K562 (cell line): ENCODE results near the gene CAPN5. TPM values are rescaled to one million over a fixed set of nuclear protein-coding genes. Genes with fewer than 3 reads are reported as not detected.

Source experiments
- BMI1 ChIP-seq: fragments of 150-350 bp; IDR thresholded peaks from 2 replicates; pipeline ENCODE4 v1.6.1; 2014; ENCODE audit warnings: low read length
- ERF ChIP-seq: fragments of 450-650 bp; formaldehyde crosslinking; IDR thresholded peaks from 2 replicates; pipeline ENCODE4 v1.4.0; 2020; ENCODE audit warnings: mild to moderate bottlenecking, mixed read lengths
- KLF16 ChIP-seq: IDR thresholded peaks from 2 replicates; pipeline ENCODE4 v1.6.1; 2016; ENCODE audit warnings: antibody characterized with exemption
- NFRKB ChIP-seq: fragments of 450-650 bp; IDR thresholded peaks from 2 replicates; pipeline ENCODE4 v1.6.1; 2016; ENCODE audit warnings: low read depth
- NR2C2 ChIP-seq, 2 experiments: fragments of 200-800 bp in 1 of 2; sonication (Bioruptor generic) in 1 of 2; sonication (generic) in 1 of 2; formaldehyde crosslinking in 1 of 2; IDR thresholded peaks; 2 replicates each; pipeline versions ENCODE4 v1.6.1 to v1.8.0; 2016 to 2022; ENCODE audit warnings: mild to moderate bottlenecking in 1 of 2, missing compliant biosample characterization in 1 of 2, missing genetic modification characterization in 1 of 2, missing genetic modification reagents in 1 of 2
- NRF1 ChIP-seq, 2 experiments: fragments of 450-650 bp; IDR thresholded peaks in 1 of 2; conservative IDR thresholded peaks in 1 of 2; 2 replicates each; pipeline ENCODE4 v1.6.1; 2014; ENCODE audit warnings: mild to moderate bottlenecking in 2 of 2
- PCBP1 ChIP-seq: fragments of 200-400 bp; formaldehyde crosslinking; IDR thresholded peaks from 2 replicates; pipeline ENCODE4 v1.6.1; 2018; ENCODE audit warnings: mild to moderate bottlenecking, low read depth, low read length; ENCODE audit not compliant: poor library complexity, severe bottlenecking
- PHB ChIP-seq: fragments of 250-450 bp; sonication (Bioruptor Pico); IDR thresholded peaks from 2 replicates; pipeline ENCODE4 v1.5.0; 2021
- RB1 ChIP-seq: fragments of 450-650 bp; IDR thresholded peaks from 2 replicates; pipeline ENCODE4 v1.6.1; 2017; ENCODE audit warnings: low read depth, mild to moderate bottlenecking
- TCF3 ChIP-seq: sonication (generic); formaldehyde crosslinking; IDR thresholded peaks from 2 replicates; pipeline ENCODE4 v1.4.0; 2020; ENCODE audit warnings: mild to moderate bottlenecking, missing genetic modification reagents
- TEAD1 ChIP-seq, 2 experiments: fragments of 450-650 bp in 1 of 2; sonication (generic) in 1 of 2; formaldehyde crosslinking; IDR thresholded peaks; 2 replicates each; pipeline versions ENCODE4 v1.4.0 to v1.8.0; 2020 to 2022; ENCODE audit warnings: mild to moderate bottlenecking in 2 of 2, missing genetic modification reagents in 1 of 2
- YY1 ChIP-seq, 3 experiments: IDR thresholded peaks; 2 replicates each; pipeline ENCODE4 v1.6.1; 2011; ENCODE audit warnings: low read length in 2 of 3, mild to moderate bottlenecking in 2 of 3, moderate library complexity in 2 of 3, borderline replicate concordance in 1 of 3, control low read depth in 1 of 3, low read depth in 1 of 3; ENCODE audit not compliant: insufficient read depth in 3 of 3, insufficient replicate concordance in 2 of 3, control insufficient read depth in 1 of 3, insufficient read length in 1 of 3; ENCODE audit errors: extremely low read depth in 1 of 3
- ZNF134 ChIP-seq: fragments of 250-450 bp; sonication (Bioruptor Pico); conservative IDR thresholded peaks from 2 replicates; pipeline ENCODE4 v1.4.0; 2020
- ZNF165 ChIP-seq: fragments of 250-450 bp; sonication (Bioruptor Pico); IDR thresholded peaks from 2 replicates; pipeline ENCODE4 v1.4.0; 2020; ENCODE audit warnings: borderline replicate concordance
- ZZZ3 ChIP-seq: fragments of 450-650 bp; IDR thresholded peaks from 2 replicates; pipeline ENCODE4 v1.6.1; 2016; ENCODE audit warnings: antibody characterized with exemption, mild to moderate bottlenecking, moderate library complexity
- polyA plus RNA-seq, 8 experiments: library from polyadenylated mRNA; depleted of rRNA in 4 of 8; stranded (reverse) in 5 of 8; unstranded in 3 of 8; fragments of >200 nt; fragmentation: Nextera tagmentation in 2 of 8; fragmentation: Illumina TruSeq in 1 of 8; extraction: Ambion mirVana in 2 of 8; extraction: Trizol in 1 of 8; gene quantifications; 2 replicates each; pipeline versions ENCODE4 v1.2.1 to v1.2.3, GENCODE V29; 2011 to 2014; ENCODE audit warnings: inconsistent platforms in 1 of 8, missing spikeins in 1 of 8
- total RNA-seq, 7 experiments: library from RNA; depleted of rRNA in 6 of 7; stranded (reverse); fragments of >200 nt in 6 of 7; fragmentation: Illumina TruSeq in 2 of 7; extraction: Trizol in 2 of 7; gene quantifications; 2 replicates each; pipeline versions ENCODE4 v1.2.1 to v1.2.3, GENCODE V29; 2011 to 2021; ENCODE audit warnings: low replicate concordance in 1 of 7
- TF ChIP-seq, protein P1 (sequence below): sonication (generic); formaldehyde crosslinking; IDR thresholded peaks from 2 replicates; pipeline ENCODE4 v1.8.0; 2022; ENCODE audit warnings: missing genetic modification reagents, mild to moderate bottlenecking, borderline replicate concordance
- TF ChIP-seq, protein P2 (sequence below): fragments of 450-650 bp; IDR thresholded peaks from 2 replicates; pipeline ENCODE4 v1.6.1; 2018; ENCODE audit warnings: mild to moderate bottlenecking, low read depth; ENCODE audit not compliant: partially characterized antibody
- TF ChIP-seq, protein P3 (sequence below): fragments of 250-450 bp; sonication (Bioruptor Pico); IDR thresholded peaks from 2 replicates; pipeline ENCODE4 v1.8.0; 2022; ENCODE audit warnings: inconsistent platforms, mild to moderate bottlenecking, moderate library complexity, borderline replicate concordance
- TF ChIP-seq, protein P4 (sequence below): fragments of 450-650 bp; formaldehyde crosslinking; IDR thresholded peaks from 2 replicates; pipeline ENCODE4 v1.4.0; 2022; ENCODE audit warnings: missing genetic modification characterization

The CAPN5 gene
- total and polyA plus RNA-seq, 9 of the 15 experiments (the other 6 are each of a cell fraction or from before 2014, with no cell fraction given): 0.04 to 0.44 (median 0.14) TPM; not detected in 2

DNA sequence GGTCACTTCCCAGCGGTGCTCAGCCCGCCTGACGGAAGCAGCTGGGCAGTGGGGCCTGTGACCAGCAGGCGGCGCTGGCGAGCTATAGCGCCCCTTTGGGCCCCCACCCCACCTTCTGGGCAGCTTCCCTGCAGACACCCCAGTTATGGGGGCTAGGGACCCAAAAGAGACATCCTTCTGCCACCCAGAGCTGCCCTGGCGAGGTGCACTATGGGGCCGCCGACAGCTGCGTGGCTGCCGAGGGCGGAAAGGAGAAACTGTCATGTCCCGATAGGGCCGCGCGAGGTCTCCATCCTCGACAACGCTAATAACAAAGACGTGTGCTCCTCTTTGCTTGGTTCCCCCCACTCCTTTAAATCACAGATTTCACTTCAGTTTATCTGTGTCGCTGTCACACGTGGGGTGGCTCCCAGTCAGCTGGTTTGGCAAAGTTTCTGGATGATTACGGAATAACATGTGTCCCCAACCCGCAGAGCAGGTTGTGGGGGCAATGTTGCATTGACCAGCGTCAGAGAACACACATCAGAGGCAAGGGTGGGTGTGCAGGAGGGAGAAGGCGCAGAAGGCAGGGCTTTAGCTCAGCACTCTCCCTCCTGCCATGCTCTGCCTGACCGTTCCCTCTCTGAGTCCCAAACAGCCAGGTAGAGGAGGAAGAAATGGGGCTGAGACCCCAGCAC, 60.6 kb downstream of the CAPN5 start (continued):
- TF ChIP-seq, protein P1, sequence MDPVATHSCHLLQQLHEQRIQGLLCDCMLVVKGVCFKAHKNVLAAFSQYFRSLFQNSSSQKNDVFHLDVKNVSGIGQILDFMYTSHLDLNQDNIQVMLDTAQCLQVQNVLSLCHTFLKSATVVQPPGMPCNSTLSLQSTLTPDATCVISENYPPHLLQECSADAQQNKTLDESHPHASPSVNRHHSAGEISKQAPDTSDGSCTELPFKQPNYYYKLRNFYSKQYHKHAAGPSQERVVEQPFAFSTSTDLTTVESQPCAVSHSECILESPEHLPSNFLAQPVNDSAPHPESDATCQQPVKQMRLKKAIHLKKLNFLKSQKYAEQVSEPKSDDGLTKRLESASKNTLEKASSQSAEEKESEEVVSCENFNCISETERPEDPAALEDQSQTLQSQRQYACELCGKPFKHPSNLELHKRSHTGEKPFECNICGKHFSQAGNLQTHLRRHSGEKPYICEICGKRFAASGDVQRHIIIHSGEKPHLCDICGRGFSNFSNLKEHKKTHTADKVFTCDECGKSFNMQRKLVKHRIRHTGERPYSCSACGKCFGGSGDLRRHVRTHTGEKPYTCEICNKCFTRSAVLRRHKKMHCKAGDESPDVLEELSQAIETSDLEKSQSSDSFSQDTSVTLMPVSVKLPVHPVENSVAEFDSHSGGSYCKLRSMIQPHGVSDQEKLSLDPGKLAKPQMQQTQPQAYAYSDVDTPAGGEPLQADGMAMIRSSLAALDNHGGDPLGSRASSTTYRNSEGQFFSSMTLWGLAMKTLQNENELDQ (CRISPR knock-in tag): no peak
- TF ChIP-seq, protein P2, sequence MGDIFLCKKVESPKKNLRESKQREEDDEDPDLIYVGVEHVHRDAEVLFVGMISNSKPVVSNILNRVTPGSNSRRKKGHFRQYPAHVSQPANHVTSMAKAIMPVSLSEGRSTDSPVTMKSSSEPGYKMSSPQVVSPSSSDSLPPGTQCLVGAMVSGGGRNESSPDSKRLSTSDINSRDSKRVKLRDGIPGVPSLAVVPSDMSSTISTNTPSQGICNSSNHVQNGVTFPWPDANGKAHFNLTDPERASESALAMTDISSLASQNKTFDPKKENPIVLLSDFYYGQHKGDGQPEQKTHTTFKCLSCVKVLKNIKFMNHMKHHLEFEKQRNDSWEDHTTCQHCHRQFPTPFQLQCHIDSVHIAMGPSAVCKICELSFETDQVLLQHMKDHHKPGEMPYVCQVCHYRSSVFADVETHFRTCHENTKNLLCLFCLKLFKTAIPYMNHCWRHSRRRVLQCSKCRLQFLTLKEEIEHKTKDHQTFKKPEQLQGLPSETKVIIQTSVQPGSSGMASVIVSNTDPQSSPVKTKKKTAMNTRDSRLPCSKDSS: no peak
- no peak for TF ChIP-seq ZNF134 (CRISPR knock-in tag)
- TF ChIP-seq TEAD1 (CRISPR knock-in tag; IDR thresholded peaks at IDR 0.05): no peak
- no peak for TF ChIP-seq ERF (CRISPR knock-in tag)
- TF ChIP-seq NFRKB: no peak
- no peak for TF ChIP-seq NRF1 (conservative IDR thresholded peaks at IDR 0.05 in 1 of 2, IDR thresholded peaks at IDR 0.05 in 1 of 2)
- no peak for TF ChIP-seq TCF3 (CRISPR knock-in tag)
- TF ChIP-seq RB1: peak; percentile 92
- TF ChIP-seq PHB: no peak
- no peak for TF ChIP-seq BMI1
- TF ChIP-seq, protein P3, sequence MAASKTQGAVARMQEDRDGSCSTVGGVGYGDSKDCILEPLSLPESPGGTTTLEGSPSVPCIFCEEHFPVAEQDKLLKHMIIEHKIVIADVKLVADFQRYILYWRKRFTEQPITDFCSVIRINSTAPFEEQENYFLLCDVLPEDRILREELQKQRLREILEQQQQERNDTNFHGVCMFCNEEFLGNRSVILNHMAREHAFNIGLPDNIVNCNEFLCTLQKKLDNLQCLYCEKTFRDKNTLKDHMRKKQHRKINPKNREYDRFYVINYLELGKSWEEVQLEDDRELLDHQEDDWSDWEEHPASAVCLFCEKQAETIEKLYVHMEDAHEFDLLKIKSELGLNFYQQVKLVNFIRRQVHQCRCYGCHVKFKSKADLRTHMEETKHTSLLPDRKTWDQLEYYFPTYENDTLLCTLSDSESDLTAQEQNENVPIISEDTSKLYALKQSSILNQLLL (CRISPR knock-in tag): no peak
- no peak for TF ChIP-seq ZZZ3
- 0 out of 2 replicates have a peak, but pooled peaks have one; percentile 24 for TF ChIP-seq KLF16
- TF ChIP-seq, protein P4, sequence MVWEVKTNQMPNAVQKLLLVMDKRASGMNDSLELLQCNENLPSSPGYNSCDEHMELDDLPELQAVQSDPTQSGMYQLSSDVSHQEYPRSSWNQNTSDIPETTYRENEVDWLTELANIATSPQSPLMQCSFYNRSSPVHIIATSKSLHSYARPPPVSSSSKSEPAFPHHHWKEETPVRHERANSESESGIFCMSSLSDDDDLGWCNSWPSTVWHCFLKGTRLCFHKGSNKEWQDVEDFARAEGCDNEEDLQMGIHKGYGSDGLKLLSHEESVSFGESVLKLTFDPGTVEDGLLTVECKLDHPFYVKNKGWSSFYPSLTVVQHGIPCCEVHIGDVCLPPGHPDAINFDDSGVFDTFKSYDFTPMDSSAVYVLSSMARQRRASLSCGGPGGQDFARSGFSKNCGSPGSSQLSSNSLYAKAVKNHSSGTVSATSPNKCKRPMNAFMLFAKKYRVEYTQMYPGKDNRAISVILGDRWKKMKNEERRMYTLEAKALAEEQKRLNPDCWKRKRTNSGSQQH: no peak
- TF ChIP-seq YY1 (IDR thresholded peaks at IDR 0.05; ENCODE audit: borderline replicate concordance in 1 of 3, control insufficient read depth in 1 of 3, extremely low read depth in 1 of 3, insufficient read depth in 3 of 3, insufficient read length in 1 of 3, insufficient replicate concordance in 2 of 3, low read depth in 1 of 3, low read length in 2 of 3): no peak
- no peak for TF ChIP-seq ZNF165 (CRISPR knock-in tag)
- no peak for TF ChIP-seq NR2C2 (CRISPR knock-in tag; IDR thresholded peaks at IDR 0.05)
- no peak for TF ChIP-seq NR2C2 (tag; IDR thresholded peaks at IDR 0.05)
- TF ChIP-seq PCBP1: no peak
